Measurements from ENCODE around the gene PLPPR5.
"Not testable (repeated sequence)": the region's sequence is repeated elsewhere in the genome, so short reads cannot be mapped to it uniquely, and the experiment has no call there.

The PLPPR5 gene

DNA sequence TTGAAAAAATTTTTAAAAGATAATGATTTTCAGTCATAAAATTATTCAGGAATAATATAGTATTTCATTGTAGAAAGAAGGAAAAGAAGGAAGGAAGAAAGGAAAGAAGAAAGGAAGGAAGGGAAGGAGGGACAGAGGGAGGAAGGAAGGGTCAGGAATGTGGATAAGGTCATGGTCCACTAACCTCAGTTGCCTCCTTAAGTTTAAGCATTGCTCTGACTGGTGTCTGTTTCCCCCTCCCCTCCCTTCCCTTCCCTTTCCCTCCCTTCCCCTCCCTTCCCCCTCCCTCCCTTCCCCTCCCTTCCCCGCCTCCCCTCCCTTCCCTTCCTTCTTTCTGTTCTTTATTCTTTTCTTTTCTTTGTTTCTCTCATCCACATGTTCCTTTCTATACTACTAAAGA, 95.7 kb downstream of the PLPPR5 start:
- no peak for DNase-seq

DNA sequence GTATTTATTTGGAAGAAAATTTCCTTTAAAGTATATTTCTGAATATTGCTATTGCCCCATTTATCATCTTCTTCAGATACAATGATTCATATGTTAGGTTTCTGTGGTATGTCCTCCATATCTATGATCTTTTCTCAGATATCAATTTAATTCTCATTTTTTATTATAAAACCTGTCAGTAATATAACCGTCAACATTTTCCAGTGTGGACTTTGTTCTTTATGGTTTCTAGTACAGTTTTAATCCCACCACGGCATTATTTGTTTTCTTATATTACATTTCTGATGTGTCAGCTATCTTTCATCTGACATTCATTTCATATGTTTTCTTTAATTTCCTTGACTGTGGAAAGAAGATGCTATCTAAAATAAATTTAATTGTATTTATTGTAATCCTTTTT, 97.9 kb downstream of the PLPPR5 start:
- DNase-seq = no peak

DNA sequence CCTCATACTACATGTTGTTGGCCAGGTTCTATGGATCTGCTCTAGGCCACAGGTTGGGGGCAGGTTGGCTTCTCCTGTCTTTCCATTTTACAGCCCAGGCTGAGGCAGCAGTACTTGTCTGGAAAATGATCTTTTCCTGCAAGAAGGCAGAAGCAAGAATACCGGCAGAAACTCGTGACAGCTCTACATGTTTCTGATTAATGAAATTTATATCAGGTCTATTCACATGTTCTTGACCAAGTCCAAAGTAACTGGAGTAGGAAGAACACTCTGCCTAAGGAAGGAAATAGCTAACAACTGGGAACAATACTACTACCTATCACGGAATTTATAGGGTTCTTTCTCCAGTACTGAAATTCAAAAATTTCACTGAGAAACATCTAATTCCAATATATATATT, 98.3 kb downstream of the PLPPR5 start:
- no peak for DNase-seq

- no peak for DNase-seq
Measured at GRCh38 chr1:98904684-98905083, 100.0 kb downstream of the PLPPR5 start.

GRCh38 chr1:98903726-98904125, 100.9 kb downstream of the PLPPR5 start:
- DNase-seq = no peak

DNA sequence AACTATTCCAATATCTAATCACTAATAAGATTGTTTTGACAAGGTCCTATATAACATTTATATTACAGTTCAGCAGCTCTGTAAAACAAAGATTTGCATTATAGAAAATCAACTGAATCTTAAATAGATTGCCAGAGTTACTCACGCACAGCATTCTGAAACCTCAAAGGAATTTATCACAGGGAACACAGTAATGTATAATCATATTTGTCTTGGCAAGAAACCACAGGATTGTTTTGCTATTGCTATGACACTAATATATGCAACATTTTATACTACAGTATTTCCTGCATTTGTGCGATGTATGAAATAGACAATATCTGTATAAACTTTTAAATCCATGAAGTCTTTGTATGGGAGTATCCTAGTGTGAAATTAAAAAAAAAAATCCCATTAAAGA, 101.4 kb downstream of the PLPPR5 start:
- no peak for DNase-seq

GRCh38 chr1:98898940-98899339, 105.7 kb downstream of the PLPPR5 start:
- no peak for DNase-seq

GRCh38 chr1:98897479-98897878, 107.2 kb downstream of the PLPPR5 start:
- no peak for DNase-seq

- no peak for DNase-seq
Measured at GRCh38 chr1:98896711-98897445, 107.8 kb downstream of the PLPPR5 start.

DNA sequence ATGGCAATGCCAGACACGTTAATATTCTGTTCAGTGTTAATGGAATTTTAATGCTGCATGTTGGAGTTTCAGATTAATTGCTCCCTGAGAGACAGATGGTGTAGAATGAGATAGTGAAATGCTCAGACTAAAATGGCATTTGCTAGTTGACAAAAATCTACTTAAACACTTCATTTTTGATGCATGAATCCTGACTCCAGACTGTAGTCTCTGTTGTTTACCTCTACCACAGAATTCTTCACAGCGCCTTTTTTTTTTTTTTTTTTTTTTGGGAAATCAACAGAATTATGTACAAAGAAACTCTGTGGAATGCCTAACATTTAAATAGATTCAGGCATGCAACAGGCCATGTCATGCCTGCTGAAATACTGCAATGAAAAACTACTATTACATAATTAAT, 111.3 kb downstream of the PLPPR5 start:
- DNase-seq = no peak

- no peak for DNase-seq
Measured at GRCh38 chr1:98888869-98889268, 115.8 kb downstream of the PLPPR5 start.

GRCh38 chr1:98887507-98887906, 117.2 kb downstream of the PLPPR5 start:
- DNase-seq = no peak

DNA sequence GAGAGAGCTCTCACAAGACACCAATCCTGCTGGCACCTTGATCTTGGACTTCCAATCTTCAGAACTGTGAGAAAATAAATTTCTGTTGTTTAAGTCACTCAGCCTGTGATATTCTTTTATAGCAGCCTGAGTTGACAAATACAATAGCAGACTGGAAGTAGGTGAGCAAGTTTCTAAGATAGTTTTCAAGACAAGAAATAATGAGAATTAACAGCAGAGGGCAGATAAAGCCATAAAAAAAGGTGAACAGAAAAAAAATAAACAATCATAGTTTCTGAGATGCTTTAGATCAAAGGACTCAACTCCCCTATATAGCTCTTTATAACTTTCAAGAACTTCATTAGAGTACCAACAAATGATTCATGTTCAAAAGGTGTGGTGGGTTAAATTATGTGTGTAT, 119.8 kb downstream of the PLPPR5 start:
- no peak for DNase-seq

GRCh38 chr1:98881901-98882300, 122.8 kb downstream of the PLPPR5 start:
- DNase-seq = no peak

DNA sequence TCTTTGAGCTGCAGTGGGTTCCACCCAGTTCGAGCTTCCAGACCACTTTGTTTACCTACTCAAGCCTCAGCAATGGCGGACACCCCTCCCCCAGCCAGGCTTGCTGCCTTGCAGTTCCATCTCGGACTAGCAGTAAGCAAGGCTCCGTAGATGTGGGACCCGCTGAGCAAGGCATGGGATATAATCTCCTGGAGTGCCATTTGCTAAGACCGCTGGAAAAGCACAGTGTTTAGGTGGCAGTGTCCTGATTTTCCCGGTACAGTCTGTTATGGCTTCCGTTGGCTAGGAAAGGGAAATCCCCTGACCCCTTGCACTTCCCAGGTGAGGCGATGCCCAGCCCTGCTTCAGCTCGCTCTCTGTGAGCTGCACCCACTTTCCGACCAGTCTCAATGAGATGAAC, 123.4 kb downstream of the PLPPR5 start:
- not testable (repeated sequence) for DNase-seq

DNA sequence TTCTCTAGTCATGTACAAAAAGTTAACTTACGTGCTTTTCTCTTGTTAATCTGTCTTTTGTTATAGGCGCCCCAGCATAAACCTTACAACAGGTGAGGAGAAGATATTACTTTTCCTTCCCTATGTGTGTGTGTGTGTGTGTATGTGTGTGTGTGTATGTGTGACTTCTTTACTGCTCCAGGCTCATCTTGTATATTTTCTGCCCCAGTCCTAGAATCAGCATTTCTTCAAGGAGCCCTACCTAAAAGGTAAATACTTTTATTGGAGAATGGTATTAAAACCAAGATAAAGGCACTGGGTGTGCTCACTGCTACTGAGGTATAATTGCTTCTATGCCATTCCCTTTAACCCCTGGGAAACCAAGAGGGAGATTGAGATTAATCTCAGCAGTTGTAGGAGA, 129.8 kb downstream of the PLPPR5 start:
- DNase-seq = no peak

DNA sequence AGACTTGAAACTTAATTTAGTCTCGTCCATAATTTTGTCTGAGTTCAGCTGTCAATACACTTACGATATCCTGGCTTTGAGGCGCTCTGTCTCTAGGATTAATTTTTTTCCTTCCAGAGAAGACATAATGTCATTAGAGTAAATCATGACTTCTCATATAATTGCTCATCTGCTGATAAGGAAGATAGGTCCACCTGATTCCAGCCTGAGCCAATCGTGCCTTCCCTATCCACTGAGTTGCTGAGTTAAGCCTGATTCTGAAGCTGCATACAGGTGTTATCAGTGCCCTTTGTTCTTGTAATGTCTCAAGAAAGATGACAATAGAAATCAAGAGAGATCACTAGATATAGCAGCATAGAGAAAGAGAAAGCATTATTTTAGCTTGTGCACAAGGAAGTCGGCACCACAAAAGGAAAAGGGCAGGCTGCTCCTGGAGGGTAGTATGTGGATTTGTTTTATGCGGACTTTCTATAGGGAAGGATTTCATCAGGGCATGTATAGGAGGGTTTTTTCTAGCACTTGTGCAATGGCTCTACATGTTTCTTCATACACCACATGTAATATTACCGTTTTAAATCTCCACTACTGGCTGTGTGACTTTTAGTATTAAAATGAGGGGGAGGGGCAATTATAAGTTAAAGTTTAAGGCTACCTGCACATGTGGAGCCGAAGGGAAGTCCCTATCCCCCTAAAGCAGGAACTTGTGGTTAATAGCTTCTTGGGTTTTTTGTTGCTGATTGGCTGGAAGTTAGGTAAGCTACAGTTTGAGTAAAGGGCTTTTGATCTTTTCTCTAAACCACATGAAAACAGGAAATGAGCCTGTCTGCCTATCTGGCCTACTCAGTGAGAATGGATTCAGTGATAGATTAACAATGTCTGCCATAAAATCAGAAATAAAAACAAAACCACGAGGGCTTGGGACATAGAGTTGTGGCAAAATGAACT, 133.4 kb downstream of the PLPPR5 start:
- DNase-seq = peak; percentile 59

DNA sequence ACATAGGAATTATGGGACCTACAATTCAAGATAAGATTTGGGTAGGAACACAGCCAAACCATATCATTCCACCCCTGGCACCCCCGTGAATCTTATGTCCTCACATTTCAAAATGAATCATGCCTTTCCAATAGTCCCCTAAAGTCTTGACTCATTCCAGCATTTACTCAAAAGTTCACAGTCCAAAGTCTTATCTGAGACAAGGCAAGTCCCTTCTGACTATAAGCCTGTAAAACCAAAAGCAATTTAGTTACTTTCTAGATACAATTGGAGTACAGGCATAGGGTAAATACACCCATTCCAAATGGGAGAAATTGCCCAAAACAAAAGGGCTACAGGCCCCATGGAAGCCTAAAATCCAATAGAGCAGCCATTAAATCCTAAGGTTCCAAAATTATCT, 138.9 kb downstream of the PLPPR5 start:
- DNase-seq = no peak

GRCh38 chr1:98860329-98860728, 144.3 kb downstream of the PLPPR5 start:
- DNase-seq = no peak

DNA sequence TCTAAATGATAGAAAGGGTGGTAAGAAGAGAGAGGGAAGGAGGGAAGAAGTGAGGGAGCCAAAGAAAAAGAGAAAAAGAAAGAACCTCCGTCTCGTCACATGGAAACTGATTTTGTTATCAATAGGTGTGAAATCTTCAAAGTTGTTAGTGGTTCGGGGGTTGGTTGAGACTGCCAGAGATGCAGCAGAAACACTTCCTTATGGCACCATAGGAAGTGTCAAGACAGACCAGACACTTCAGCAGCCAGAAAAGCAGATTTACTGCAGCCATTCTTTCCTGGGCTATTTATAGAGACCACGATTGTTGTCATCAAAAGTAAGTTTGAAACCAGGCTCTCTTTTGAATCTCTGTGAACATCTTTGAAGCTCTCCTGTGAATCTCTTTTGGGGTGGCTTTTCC, 150.5 kb downstream of the PLPPR5 start:
- peak; percentile 12 for DNase-seq

DNA sequence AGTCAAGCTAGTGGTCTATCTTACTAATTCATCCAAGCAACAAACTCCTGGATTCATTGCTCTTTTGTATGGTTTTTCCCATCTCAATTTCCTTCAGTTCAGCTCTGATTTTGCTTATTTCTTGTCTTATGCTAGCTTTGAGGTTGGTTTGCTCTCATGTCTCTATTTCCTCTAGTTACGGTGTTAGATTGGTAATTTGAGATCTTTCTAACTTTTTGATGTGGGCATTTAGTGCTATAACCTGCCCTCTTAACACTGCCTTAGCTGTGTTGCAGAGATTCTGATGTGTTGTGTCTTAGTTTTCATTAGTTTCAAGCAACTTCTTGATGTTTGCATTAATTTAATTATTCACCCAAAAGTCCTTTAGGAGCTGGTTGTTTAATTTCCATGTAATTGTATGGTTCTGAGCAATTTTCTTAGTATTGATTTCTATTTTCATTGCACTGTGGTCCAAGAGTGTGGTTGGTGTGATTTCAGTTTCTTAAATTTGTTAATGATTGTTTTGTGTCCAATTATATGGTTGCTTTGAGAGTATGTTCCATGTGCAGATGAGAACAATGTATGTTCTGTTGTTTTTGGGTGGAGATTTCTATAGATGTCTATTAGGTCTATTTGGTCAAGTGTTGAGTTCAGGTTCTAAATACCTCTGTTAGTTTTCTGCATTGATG, 154.6 kb downstream of the PLPPR5 start:
- no peak for DNase-seq

- DNase-seq = no peak
Measured at GRCh38 chr1:98842241-98842640, 162.4 kb downstream of the PLPPR5 start.
